MM.1S (cell line): ENCODE measurements around the gene CLEC4F.

ENCODE experiments used
- DNase-seq: peaks from one replicate; pipeline ENCODE4 v3.0.0-alpha.2; 2015
- H2AFZ ChIP-seq: fragments of 300-600 bp; sonication (generic); 2 replicates; pipeline ENCODE4 v1.6.0; 2016; ENCODE audit warnings: antibody characterized with exemption, low read length
- H3F3A ChIP-seq: fragments of 300-600 bp; sonication (generic); 2 replicates; pipeline ENCODE4 v1.6.1; 2016; ENCODE audit warnings: mild to moderate bottlenecking, antibody characterized with exemption, low read length, moderate library complexity, mixed read lengths; ENCODE audit not compliant: insufficient read depth
- H3K27ac ChIP-seq: fragments of 300-600 bp; sonication (generic); 2 replicates; pipeline ENCODE4 v1.5.1; 2016; ENCODE audit warnings: mild to moderate bottlenecking, low read length
- H3K27me3 ChIP-seq: fragments of 300-600 bp; sonication (generic); replicated peaks from 2 replicates; pipeline ENCODE4 v1.6.0; 2016; ENCODE audit warnings: low read length; ENCODE audit not compliant: insufficient read depth
- H3K36me3 ChIP-seq: fragments of 300-600 bp; sonication (generic); replicated peaks from 2 replicates; pipeline ENCODE4 v1.6.1; 2016; ENCODE audit warnings: mild to moderate bottlenecking, low read length, mixed read lengths; ENCODE audit not compliant: insufficient read depth
- H3K4me1 ChIP-seq: fragments of 300-600 bp; sonication (generic); 2 replicates; pipeline ENCODE4 v1.6.1; 2016; ENCODE audit warnings: low read length, mixed read lengths
- H3K4me2 ChIP-seq: fragments of 300-600 bp; sonication (generic); 2 replicates; pipeline ENCODE4 v1.6.0; 2016; ENCODE audit warnings: low read depth, low read length
- H3K4me3 ChIP-seq: fragments of 300-600 bp; sonication (generic); 2 replicates; pipeline ENCODE4 v1.5.1; 2016; ENCODE audit warnings: low read length, mixed read lengths
- H3K79me2 ChIP-seq: fragments of 300-600 bp; sonication (generic); 2 replicates; pipeline ENCODE4 v1.6.1; 2016; ENCODE audit warnings: mixed run types, low read length, mixed read lengths
- H3K9ac ChIP-seq: fragments of 300-600 bp; sonication (generic); 2 replicates; pipeline ENCODE4 v1.6.1; 2016; ENCODE audit warnings: low read length, mixed read lengths
- H3K9me2 ChIP-seq: fragments of 300-600 bp; sonication (generic); replicated peaks from 2 replicates; pipeline ENCODE4 v1.6.1; 2016; ENCODE audit warnings: mild to moderate bottlenecking, low read length, mixed read lengths; ENCODE audit not compliant: insufficient read depth
- H3K9me3 ChIP-seq: fragments of 300-600 bp; sonication (generic); replicated peaks from 2 replicates; pipeline ENCODE4 v1.6.1; 2016; ENCODE audit warnings: mild to moderate bottlenecking, low read length, mixed read lengths; ENCODE audit not compliant: insufficient read depth
- H4K20me1 ChIP-seq: fragments of 300-600 bp; sonication (generic); 2 replicates; pipeline ENCODE4 v1.6.1; 2016; ENCODE audit warnings: mild to moderate bottlenecking, low read length, moderate library complexity, mixed read lengths; ENCODE audit not compliant: insufficient read depth
- CTCF ChIP-seq: fragments of 300-600 bp; sonication (generic); IDR thresholded peaks from 2 replicates; pipeline ENCODE4 v1.5.1; 2016; ENCODE audit warnings: antibody characterized with exemption, low read length, mixed read lengths
- EZH2 ChIP-seq: fragments of 300-600 bp; sonication (generic); optimal IDR thresholded peaks from 2 replicates; pipeline ENCODE3; 2017; ENCODE audit warnings: low read depth, mild to moderate bottlenecking, antibody characterized with exemption, low read length, mixed read lengths
- EZH2phosphoT487 ChIP-seq: fragments of 300-600 bp; sonication (generic); IDR thresholded peaks from 2 replicates; pipeline ENCODE4 v1.6.1; 2018; ENCODE audit warnings: antibody characterized with exemption, low read length

Gene CLEC4F

DNA sequence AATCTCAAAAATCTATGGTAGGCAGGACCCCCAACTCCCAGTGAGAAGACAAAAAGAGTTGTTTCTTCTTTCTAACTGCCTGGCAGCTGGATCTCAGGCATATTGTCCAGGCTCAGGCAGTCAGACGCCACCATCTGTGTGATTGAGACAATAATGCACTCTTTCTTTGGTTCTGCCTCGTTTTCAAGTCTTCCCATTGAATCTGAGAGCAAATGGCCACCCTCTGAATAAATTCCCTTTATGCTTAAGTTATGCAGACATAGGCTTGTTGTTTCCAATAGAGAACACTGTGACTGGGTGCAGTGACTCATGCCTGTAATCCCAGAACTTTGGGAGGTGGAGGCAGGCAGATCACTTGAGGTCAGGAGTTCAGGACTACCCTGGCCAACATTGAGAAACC, 30.5 kb upstream of the CLEC4F start:
- Histone ChIP-seq H4K20me1 (no peaks in the 10 kb centered on the region), H3K4me1 (peaks cover 5% of the 10 kb centered on the region; the same call in 1 of the 2 replicates), H3K9me3 (no peaks in the 10 kb centered on the region), H2AFZ (no peak overlapping the region), H3K4me2 (no peak overlapping the region), H3K4me3 (no peak overlapping the region), H3K9me2 (no peaks in the 10 kb centered on the region), H3K9ac (no peak overlapping the region), H3K27ac (no peak overlapping the region), H3K79me2 (no peaks in the 10 kb centered on the region), H3K27me3 (no peaks in the 10 kb centered on the region), H3F3A (peaks cover 7% of the 10 kb centered on the region; the same call in 1 of the 2 replicates), H3K36me3 (no peaks in the 10 kb centered on the region)
- no peak for DNase-seq
- no peak for TF ChIP-seq EZH2
- TF ChIP-seq CTCF = no peak
- no peak for TF ChIP-seq EZH2phosphoT487

DNA sequence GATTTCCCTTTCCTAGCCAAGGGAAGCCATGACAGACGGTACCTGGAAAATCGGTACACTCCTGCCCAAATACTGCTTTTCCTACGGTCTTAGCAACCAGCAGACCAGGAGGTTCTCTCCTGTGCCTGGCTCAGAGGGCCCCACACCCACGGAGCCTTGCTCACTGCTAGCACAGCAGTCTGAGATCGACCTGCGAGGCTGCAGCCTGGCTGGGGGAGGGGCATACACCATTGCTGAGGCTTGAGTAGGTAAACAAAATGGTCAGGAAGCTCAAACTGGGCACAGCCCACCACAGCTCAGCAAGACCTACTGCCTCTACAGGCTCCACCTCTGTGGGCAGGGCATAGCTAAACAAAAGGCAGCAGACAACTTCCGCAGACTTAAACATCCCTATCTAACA, 22.0 kb upstream of the CLEC4F start:
- no peaks in the 10 kb centered on the region for H3K9me2 ChIP-seq
- no peaks in the 10 kb centered on the region for H3K79me2 ChIP-seq
- DNase-seq = no peak
- H3K9ac ChIP-seq = no peak overlapping the region
- no peaks in the 10 kb centered on the region for H3F3A ChIP-seq
- no peaks in the 10 kb centered on the region for H3K4me1 ChIP-seq
- H4K20me1 ChIP-seq = no peaks in the 10 kb centered on the region
- no peak overlapping the region for H2AFZ ChIP-seq
- no peak overlapping the region for H3K4me2 ChIP-seq
- H3K36me3 ChIP-seq = no peaks in the 10 kb centered on the region
- H3K9me3 ChIP-seq = no peaks in the 10 kb centered on the region
- no peak overlapping the region for H3K4me3 ChIP-seq
- H3K27me3 ChIP-seq = no peaks in the 10 kb centered on the region
- H3K27ac ChIP-seq = no peak overlapping the region
- TF ChIP-seq CTCF (no peak), EZH2 (no peak)

GRCh38 chr2:70837980-70838925, 17.9 kb upstream of the CLEC4F start:
- TF ChIP-seq EZH2phosphoT487 (no peak), EZH2 (no peak), CTCF (no peak)

More at GRCh38 chr2:70837980-70838925, 17.9 kb upstream of the CLEC4F start:
- Histone ChIP-seq H3K4me2 (no peak overlapping the region), H3K4me1 (no peaks in the 10 kb centered on the region), H2AFZ (no peak overlapping the region), H3K27me3 (no peaks in the 10 kb centered on the region), H3K79me2 (no peaks in the 10 kb centered on the region), H3K9ac (no peak overlapping the region), H3K9me3 (no peaks in the 10 kb centered on the region), H3F3A (no peaks in the 10 kb centered on the region), H3K4me3 (no peak overlapping the region), H3K9me2 (no peaks in the 10 kb centered on the region), H3K36me3 (no peaks in the 10 kb centered on the region), H3K27ac (no peak overlapping the region), H4K20me1 (no peaks in the 10 kb centered on the region)
- no peak for DNase-seq
